ENCODE data around the gene SYNGR3. TPM values are rescaled to one million over a fixed set of nuclear protein-coding genes. Genes with fewer than 3 reads are reported as not detected.

Gene SYNGR3
- total and polyA plus RNA-seq, 2 of the 13 experiments (the other 11 are each of a cell fraction or from before 2014, with no cell fraction given): 0.97 to 5.7 TPM

DNA sequence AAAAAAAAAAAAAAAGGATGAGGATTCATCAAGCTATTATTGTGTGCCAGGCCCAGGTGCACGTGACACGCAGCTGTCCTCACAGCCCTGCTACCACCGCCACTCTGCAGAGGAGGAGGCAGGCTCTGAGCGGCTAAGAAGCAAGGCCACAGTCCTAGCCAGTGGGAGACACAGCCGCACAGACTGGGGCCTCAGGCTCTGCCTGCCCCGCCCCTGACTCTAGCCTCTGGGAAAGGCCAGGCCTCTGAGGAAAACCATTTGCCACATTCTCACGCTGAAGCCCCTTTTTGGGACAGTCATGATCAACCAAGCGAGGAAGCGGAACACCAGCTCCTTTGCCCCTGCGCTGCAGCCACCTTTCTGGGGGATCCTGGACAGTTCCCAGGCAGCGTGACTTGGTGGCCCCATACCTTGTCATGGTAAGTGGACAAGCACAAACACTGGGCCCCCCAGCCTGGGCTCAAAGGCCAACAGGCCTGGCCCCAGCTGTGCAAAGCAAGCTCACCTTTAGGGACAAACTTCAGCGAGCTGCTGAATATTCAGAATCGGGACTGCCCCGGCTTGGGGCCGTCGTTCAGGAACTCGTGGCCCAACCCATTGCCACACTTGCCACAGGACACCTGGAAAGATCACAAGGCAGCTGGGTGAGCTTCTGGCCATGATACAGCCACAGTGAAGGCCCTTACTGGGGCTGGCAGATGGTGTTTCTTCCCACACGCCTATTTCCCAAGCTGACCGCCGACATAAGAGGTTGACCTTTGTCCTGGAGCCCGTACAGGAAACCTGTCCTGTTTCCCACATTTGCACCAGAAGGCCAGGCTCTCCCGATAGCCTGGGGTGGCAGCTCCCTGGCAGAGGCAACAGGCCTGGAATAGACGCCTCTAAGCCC lies 49.3 kb upstream of the SYNGR3 start (continued):
- peak; percentile 74; the same call in 1 of the 2 replicates for TF ChIP-seq ZNF556 (CRISPR knock-in tag; IDR thresholded peaks at IDR 0.05; ENCODE audit: borderline replicate concordance)
- no peak for TF ChIP-seq PBX3 (CRISPR knock-in tag; IDR thresholded peaks at IDR 0.05; ENCODE audit: borderline replicate concordance)
- TF ChIP-seq MAFF (IDR thresholded peaks at IDR 0.05; ENCODE audit: low read depth, low read length): no peak
- TF ChIP-seq ZFX (CRISPR knock-in tag; IDR thresholded peaks at IDR 0.05; ENCODE audit: low read depth): peak; percentile 79
- no peak for TF ChIP-seq ZNF768 (CRISPR knock-in tag; IDR thresholded peaks at IDR 0.05)
- no peak for TF ChIP-seq FIP1L1 (IDR thresholded peaks at IDR 0.05; ENCODE audit: borderline replicate concordance, insufficient read depth, low read depth, low read length)
- no peak; the same call in 1 of the 2 replicates for TF ChIP-seq MYNN (CRISPR knock-in tag; IDR thresholded peaks at IDR 0.05; ENCODE audit: low read depth)
- peak; percentile 83 for TF ChIP-seq ZFP90 (CRISPR knock-in tag; IDR thresholded peaks at IDR 0.05; ENCODE audit: borderline replicate concordance)
- TF ChIP-seq, protein P1, sequence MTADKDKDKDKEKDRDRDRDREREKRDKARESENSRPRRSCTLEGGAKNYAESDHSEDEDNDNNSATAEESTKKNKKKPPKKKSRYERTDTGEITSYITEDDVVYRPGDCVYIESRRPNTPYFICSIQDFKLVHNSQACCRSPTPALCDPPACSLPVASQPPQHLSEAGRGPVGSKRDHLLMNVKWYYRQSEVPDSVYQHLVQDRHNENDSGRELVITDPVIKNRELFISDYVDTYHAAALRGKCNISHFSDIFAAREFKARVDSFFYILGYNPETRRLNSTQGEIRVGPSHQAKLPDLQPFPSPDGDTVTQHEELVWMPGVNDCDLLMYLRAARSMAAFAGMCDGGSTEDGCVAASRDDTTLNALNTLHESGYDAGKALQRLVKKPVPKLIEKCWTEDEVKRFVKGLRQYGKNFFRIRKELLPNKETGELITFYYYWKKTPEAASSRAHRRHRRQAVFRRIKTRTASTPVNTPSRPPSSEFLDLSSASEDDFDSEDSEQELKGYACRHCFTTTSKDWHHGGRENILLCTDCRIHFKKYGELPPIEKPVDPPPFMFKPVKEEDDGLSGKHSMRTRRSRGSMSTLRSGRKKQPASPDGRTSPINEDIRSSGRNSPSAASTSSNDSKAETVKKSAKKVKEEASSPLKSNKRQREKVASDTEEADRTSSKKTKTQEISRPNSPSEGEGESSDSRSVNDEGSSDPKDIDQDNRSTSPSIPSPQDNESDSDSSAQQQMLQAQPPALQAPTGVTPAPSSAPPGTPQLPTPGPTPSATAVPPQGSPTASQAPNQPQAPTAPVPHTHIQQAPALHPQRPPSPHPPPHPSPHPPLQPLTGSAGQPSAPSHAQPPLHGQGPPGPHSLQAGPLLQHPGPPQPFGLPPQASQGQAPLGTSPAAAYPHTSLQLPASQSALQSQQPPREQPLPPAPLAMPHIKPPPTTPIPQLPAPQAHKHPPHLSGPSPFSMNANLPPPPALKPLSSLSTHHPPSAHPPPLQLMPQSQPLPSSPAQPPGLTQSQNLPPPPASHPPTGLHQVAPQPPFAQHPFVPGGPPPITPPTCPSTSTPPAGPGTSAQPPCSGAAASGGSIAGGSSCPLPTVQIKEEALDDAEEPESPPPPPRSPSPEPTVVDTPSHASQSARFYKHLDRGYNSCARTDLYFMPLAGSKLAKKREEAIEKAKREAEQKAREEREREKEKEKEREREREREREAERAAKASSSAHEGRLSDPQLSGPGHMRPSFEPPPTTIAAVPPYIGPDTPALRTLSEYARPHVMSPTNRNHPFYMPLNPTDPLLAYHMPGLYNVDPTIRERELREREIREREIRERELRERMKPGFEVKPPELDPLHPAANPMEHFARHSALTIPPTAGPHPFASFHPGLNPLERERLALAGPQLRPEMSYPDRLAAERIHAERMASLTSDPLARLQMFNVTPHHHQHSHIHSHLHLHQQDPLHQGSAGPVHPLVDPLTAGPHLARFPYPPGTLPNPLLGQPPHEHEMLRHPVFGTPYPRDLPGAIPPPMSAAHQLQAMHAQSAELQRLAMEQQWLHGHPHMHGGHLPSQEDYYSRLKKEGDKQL (CRISPR knock-in tag; IDR thresholded peaks at IDR 0.05; ENCODE audit: low read depth): no peak
- peak; percentile 69 for TF ChIP-seq ZBTB26 (CRISPR knock-in tag; IDR thresholded peaks at IDR 0.05; ENCODE audit: borderline replicate concordance)
- TF ChIP-seq, protein P2, sequence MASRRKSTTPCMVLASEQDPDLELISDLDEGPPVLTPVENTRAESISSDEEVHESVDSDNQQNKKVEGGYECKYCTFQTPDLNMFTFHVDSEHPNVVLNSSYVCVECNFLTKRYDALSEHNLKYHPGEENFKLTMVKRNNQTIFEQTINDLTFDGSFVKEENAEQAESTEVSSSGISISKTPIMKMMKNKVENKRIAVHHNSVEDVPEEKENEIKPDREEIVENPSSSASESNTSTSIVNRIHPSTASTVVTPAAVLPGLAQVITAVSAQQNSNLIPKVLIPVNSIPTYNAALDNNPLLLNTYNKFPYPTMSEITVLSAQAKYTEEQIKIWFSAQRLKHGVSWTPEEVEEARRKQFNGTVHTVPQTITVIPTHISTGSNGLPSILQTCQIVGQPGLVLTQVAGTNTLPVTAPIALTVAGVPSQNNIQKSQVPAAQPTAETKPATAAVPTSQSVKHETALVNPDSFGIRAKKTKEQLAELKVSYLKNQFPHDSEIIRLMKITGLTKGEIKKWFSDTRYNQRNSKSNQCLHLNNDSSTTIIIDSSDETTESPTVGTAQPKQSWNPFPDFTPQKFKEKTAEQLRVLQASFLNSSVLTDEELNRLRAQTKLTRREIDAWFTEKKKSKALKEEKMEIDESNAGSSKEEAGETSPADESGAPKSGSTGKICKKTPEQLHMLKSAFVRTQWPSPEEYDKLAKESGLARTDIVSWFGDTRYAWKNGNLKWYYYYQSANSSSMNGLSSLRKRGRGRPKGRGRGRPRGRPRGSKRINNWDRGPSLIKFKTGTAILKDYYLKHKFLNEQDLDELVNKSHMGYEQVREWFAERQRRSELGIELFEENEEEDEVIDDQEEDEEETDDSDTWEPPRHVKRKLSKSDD (CRISPR knock-in tag; IDR thresholded peaks at IDR 0.05; ENCODE audit: low read depth): no peak
- TF ChIP-seq SATB2 (CRISPR knock-in tag; IDR thresholded peaks at IDR 0.05): 0 out of 2 replicates have a peak, but pooled peaks have one; percentile 53
- no peak for TF ChIP-seq CBX2 (IDR thresholded peaks at IDR 0.05; ENCODE audit: low read depth, low read length)
- TF ChIP-seq CBX2 (CRISPR knock-in tag; IDR thresholded peaks at IDR 0.05; ENCODE audit: low read depth): no peak

Data from HepG2 (cell line).